HG02678 (cell line): ENCODE measurements around the gene PRKCE.

ENCODE experiments used
- ATAC-seq: cut with Tn5 transposase; IDR thresholded peaks from one replicate; pipeline ENCODE4 v1.9.1; 2021; ENCODE audit warnings: mild to moderate bottlenecking, moderate library complexity; ENCODE audit not compliant: unreplicated experiment

Gene PRKCE

GRCh38 chr2:45722477-45722876, 71.0 kb downstream of the PRKCE start:
- no peak for ATAC-seq

GRCh38 chr2:45723857-45724256, 72.4 kb downstream of the PRKCE start:
- ATAC-seq = no peak

GRCh38 chr2:45724335-45724734, 72.9 kb downstream of the PRKCE start:
- ATAC-seq = no peak

- no peak for ATAC-seq
Observed at GRCh38 chr2:45725731-45726130, 74.3 kb downstream of the PRKCE start.

GRCh38 chr2:45726188-45726587, 74.7 kb downstream of the PRKCE start:
- ATAC-seq = no peak

GRCh38 chr2:45728458-45728942, 77.0 kb downstream of the PRKCE start:
- peak; percentile 85 for ATAC-seq

GRCh38 chr2:45729753-45730512, 78.5 kb downstream of the PRKCE start:
- ATAC-seq = peak; percentile 43

- no peak for ATAC-seq
Observed at GRCh38 chr2:45731141-45731540, 79.7 kb downstream of the PRKCE start.

GRCh38 chr2:45732436-45732835, 81.0 kb downstream of the PRKCE start:
- ATAC-seq = no peak

GRCh38 chr2:45732946-45733345, 81.5 kb downstream of the PRKCE start:
- ATAC-seq = no peak

- no peak for ATAC-seq
Observed at GRCh38 chr2:45734336-45734735, 82.9 kb downstream of the PRKCE start.

- ATAC-seq = no peak
Observed at GRCh38 chr2:45734952-45735351, 83.5 kb downstream of the PRKCE start.

GRCh38 chr2:45736757-45737704, 85.6 kb downstream of the PRKCE start:
- ATAC-seq = no peak

- no peak for ATAC-seq
Observed at GRCh38 chr2:45739796-45740485, 88.5 kb downstream of the PRKCE start.

- no peak for ATAC-seq
Observed at GRCh38 chr2:45741161-45741850, 89.8 kb downstream of the PRKCE start.

GRCh38 chr2:45743531-45744396, 92.3 kb downstream of the PRKCE start:
- ATAC-seq = no peak

GRCh38 chr2:45745231-45745630, 93.8 kb downstream of the PRKCE start:
- no peak for ATAC-seq

GRCh38 chr2:45746888-45747287, 95.4 kb downstream of the PRKCE start:
- no peak for ATAC-seq

- ATAC-seq = no peak
Observed at GRCh38 chr2:45747363-45747762, 95.9 kb downstream of the PRKCE start.

- ATAC-seq = no peak
Observed at GRCh38 chr2:45748239-45748638, 96.8 kb downstream of the PRKCE start.
